Measurements from ENCODE around the gene APCDD1L.

Gene APCDD1L

GRCh38 chr20:58467572-58468527 is 47.3 kb downstream of the APCDD1L start:
- Mint-ChIP-seq H3K27me3 (no peaks in the 10 kb centered on the region), H3K9me3 (no peaks in the 10 kb centered on the region), H3K27ac (no peak overlapping the region), H3K36me3 (ENCODE audit: insufficient read depth) (peaks cover 3% of the 10 kb centered on the region), H3K4me1 (ENCODE audit: low read depth in 2 of 2) (peaks cover 0 to 2% of the 10 kb centered on the region in 2 donors), H3K4me3 (no peak overlapping the region)
- DNase-seq (no peak), ATAC-seq (replicated peaks) (no peak)

GRCh38 chr20:58466729-58467571 is 48.2 kb downstream of the APCDD1L start:
- DNase-seq, result no peak
- H3K4me3 Mint-ChIP-seq, result no peak overlapping the region
- no peaks in the 10 kb centered on the region for H3K27me3 Mint-ChIP-seq
- no peak for ATAC-seq (replicated peaks)
- H3K9me3 Mint-ChIP-seq, result no peaks in the 10 kb centered on the region
- H3K4me1 Mint-ChIP-seq (ENCODE audit: low read depth in 2 of 2), result peaks cover 0 to 2% of the 10 kb centered on the region in 2 donors
- H3K36me3 Mint-ChIP-seq (ENCODE audit: insufficient read depth), result peaks cover 3% of the 10 kb centered on the region
- no peak overlapping the region for H3K27ac Mint-ChIP-seq

- Mint-ChIP-seq H3K27ac (no peak overlapping the region), H3K27me3 (no peaks in the 10 kb centered on the region), H3K9me3 (no peaks in the 10 kb centered on the region), H3K4me1 (ENCODE audit: low read depth in 2 of 2) (peaks cover 0 to 2% of the 10 kb centered on the region in 2 donors), H3K36me3 (ENCODE audit: insufficient read depth) (peaks cover 3% of the 10 kb centered on the region), H3K4me3 (no peak overlapping the region)
- DNase-seq (no peak), ATAC-seq (replicated peaks) (no peak)
Measured at GRCh38 chr20:58466095-58466708, 49.0 kb downstream of the APCDD1L start.

GRCh38 chr20:58464838-58465237 is 50.4 kb downstream of the APCDD1L start:
- ATAC-seq (replicated peaks), result no peak
- Mint-ChIP-seq H3K36me3 (ENCODE audit: insufficient read depth) (peaks cover 3% of the 10 kb centered on the region), H3K4me3 (no peak overlapping the region), H3K27me3 (no peaks in the 10 kb centered on the region), H3K4me1 (ENCODE audit: low read depth in 2 of 2) (peaks cover 0 to 2% of the 10 kb centered on the region in 2 donors), H3K27ac (no peak overlapping the region), H3K9me3 (no peaks in the 10 kb centered on the region)
- no peak for DNase-seq

GRCh38 chr20:58463256-58463655 is 51.9 kb downstream of the APCDD1L start:
- Mint-ChIP-seq H3K4me3 (no peak overlapping the region), H3K27ac (no peak overlapping the region), H3K27me3 (no peaks in the 10 kb centered on the region), H3K4me1 (ENCODE audit: low read depth in 2 of 2) (peaks cover 2% of the 10 kb centered on the region in 2 donors), H3K9me3 (no peaks in the 10 kb centered on the region), H3K36me3 (ENCODE audit: insufficient read depth) (peaks cover 6% of the 10 kb centered on the region)
- DNase-seq, result no peak
- ATAC-seq (replicated peaks), result no peak

- Mint-ChIP-seq H3K9me3 (no peaks in the 10 kb centered on the region), H3K27ac (no peak overlapping the region), H3K4me1 (ENCODE audit: low read depth in 2 of 2) (peaks cover 2% of the 10 kb centered on the region in 2 donors), H3K36me3 (ENCODE audit: insufficient read depth) (peaks cover 6% of the 10 kb centered on the region), H3K4me3 (no peak overlapping the region), H3K27me3 (no peaks in the 10 kb centered on the region)
- ATAC-seq (replicated peaks), result no peak
- DNase-seq, result no peak
Measured at GRCh38 chr20:58461899-58462298, 53.3 kb downstream of the APCDD1L start.

GRCh38 chr20:58461104-58461503 is 54.1 kb downstream of the APCDD1L start:
- Mint-ChIP-seq H3K4me1 (ENCODE audit: low read depth in 2 of 2) (peaks cover 0 to 2% of the 10 kb centered on the region in 2 donors), H3K27me3 (no peaks in the 10 kb centered on the region), H3K27ac (no peak overlapping the region), H3K4me3 (no peak overlapping the region), H3K36me3 (ENCODE audit: insufficient read depth) (peaks cover 3% of the 10 kb centered on the region), H3K9me3 (no peaks in the 10 kb centered on the region)
- no peak for DNase-seq
- ATAC-seq (replicated peaks), result no peak

GRCh38 chr20:58459058-58459750 is 56.0 kb downstream of the APCDD1L start:
- no peak for ATAC-seq (replicated peaks)
- no peak overlapping the region for H3K4me3 Mint-ChIP-seq
- H3K27me3 Mint-ChIP-seq, result no peaks in the 10 kb centered on the region
- H3K9me3 Mint-ChIP-seq, result no peaks in the 10 kb centered on the region
- H3K27ac Mint-ChIP-seq, result no peak overlapping the region
- no peak for DNase-seq
- peaks cover 3% of the 10 kb centered on the region for H3K36me3 Mint-ChIP-seq (ENCODE audit: insufficient read depth)
- peaks cover 0 to 2% of the 10 kb centered on the region in 2 donors for H3K4me1 Mint-ChIP-seq (ENCODE audit: low read depth in 2 of 2)

- Mint-ChIP-seq H3K4me1 (ENCODE audit: low read depth in 2 of 2) (peaks cover 0 to 2% of the 10 kb centered on the region in 2 donors), H3K27me3 (no peaks in the 10 kb centered on the region), H3K36me3 (ENCODE audit: insufficient read depth) (peaks cover 3% of the 10 kb centered on the region), H3K9me3 (no peaks in the 10 kb centered on the region), H3K27ac (no peak overlapping the region), H3K4me3 (no peak overlapping the region)
- DNase-seq, result no peak
- ATAC-seq (replicated peaks), result no peak
Measured at GRCh38 chr20:58458342-58459057, 56.7 kb downstream of the APCDD1L start.

- H3K27me3 Mint-ChIP-seq, result no peaks in the 10 kb centered on the region
- H3K4me1 Mint-ChIP-seq (ENCODE audit: low read depth in 2 of 2), result peaks cover 0 to 2% of the 10 kb centered on the region in 2 donors
- no peak for DNase-seq
Measured at GRCh38 chr20:58457083-58457695, 58.0 kb downstream of the APCDD1L start.

GRCh38 chr20:58454460-58454859 is 60.7 kb downstream of the APCDD1L start:
- no peak overlapping the region for H3K27ac Mint-ChIP-seq
- peaks cover 0 to 2% of the 10 kb centered on the region in 2 donors for H3K4me1 Mint-ChIP-seq (ENCODE audit: low read depth in 2 of 2)

More at GRCh38 chr20:58457083-58457695, 58.0 kb downstream of the APCDD1L start:
- Mint-ChIP-seq H3K36me3 (ENCODE audit: insufficient read depth) (peaks cover 3% of the 10 kb centered on the region), H3K27ac (peak overlapping the region in 1 of 2 donors; percentile 46), H3K9me3 (no peaks in the 10 kb centered on the region), H3K4me3 (no peak overlapping the region)
- ATAC-seq (replicated peaks), result no peak

GRCh38 chr20:58453391-58453790 is 61.8 kb downstream of the APCDD1L start:
- no peaks in the 10 kb centered on the region for H3K4me1 Mint-ChIP-seq (ENCODE audit: low read depth in 2 of 2)
- DNase-seq (no peak), ATAC-seq (replicated peaks) (no peak)
- no peak overlapping the region for H3K4me3 Mint-ChIP-seq
- H3K36me3 Mint-ChIP-seq (ENCODE audit: insufficient read depth), result peaks cover 6% of the 10 kb centered on the region
- no peaks in the 10 kb centered on the region for H3K27me3 Mint-ChIP-seq
- peak overlapping the region in 1 of 2 donors; percentile 54 for H3K27ac Mint-ChIP-seq
- H3K9me3 Mint-ChIP-seq, result no peaks in the 10 kb centered on the region

More at GRCh38 chr20:58454460-58454859, 60.7 kb downstream of the APCDD1L start:
- ATAC-seq (replicated peaks) (no peak), DNase-seq (no peak)
- no peaks in the 10 kb centered on the region for H3K9me3 Mint-ChIP-seq
- peaks cover 8% of the 10 kb centered on the region for H3K36me3 Mint-ChIP-seq (ENCODE audit: insufficient read depth)
- H3K27me3 Mint-ChIP-seq, result no peaks in the 10 kb centered on the region
- H3K4me3 Mint-ChIP-seq, result no peak overlapping the region

Data from effector memory CD8-positive, alpha-beta T cell (primary cell).